DND-41 (cell line): ENCODE data around the gene KLHDC7A.

Source experiments
- ATAC-seq: fragments of 200-7000 bp; cut with Tn5 transposase; 3 replicates; pipeline ENCODE4 v1.9.1; 2021; ENCODE audit warnings: low read depth; ENCODE audit not compliant: insufficient read depth
- DNase-seq: peaks from one replicate; pipeline ENCODE4 v3.0.0-alpha.2; 2020
- H2AFZ ChIP-seq: 2 replicates; pipeline ENCODE4 v1.6.0; 2012; ENCODE audit warnings: low read depth, low read length
- H3K27ac ChIP-seq: 2 replicates; pipeline ENCODE4 v1.5.1; 2012; ENCODE audit warnings: low read length, inconsistent platforms
- H3K27me3 ChIP-seq: fragments of 200-600 bp; sonication (generic); 2 replicates; pipeline ENCODE4 v1.6.0; 2012; ENCODE audit warnings: low read length, mild to moderate bottlenecking, inconsistent platforms; ENCODE audit not compliant: insufficient read depth, poor library complexity
- H3K36me3 ChIP-seq: 2 replicates; pipeline ENCODE4 v1.5.1; 2012; ENCODE audit warnings: low read length, inconsistent platforms; ENCODE audit not compliant: insufficient read depth
- H3K4me1 ChIP-seq: 2 replicates; pipeline ENCODE4 v1.5.1; 2012; ENCODE audit warnings: mild to moderate bottlenecking, low read length; ENCODE audit not compliant: insufficient read depth
- H3K4me2 ChIP-seq: 2 replicates; pipeline ENCODE4 v1.6.0; 2012; ENCODE audit warnings: mild to moderate bottlenecking, moderate library complexity, low read length, inconsistent platforms; ENCODE audit not compliant: insufficient read depth
- H3K4me3 ChIP-seq, 2 experiments: fragments of 200-600 bp in 1 of 2; shearing (Covaris generic) in 1 of 2; 2 replicates each; pipeline ENCODE4 v1.5.1; 2012 to 2016; ENCODE audit warnings: inconsistent platforms in 2 of 2, low read length in 2 of 2, mild to moderate bottlenecking in 2 of 2, low read depth in 1 of 2, moderate library complexity in 1 of 2
- H3K79me2 ChIP-seq: 2 replicates; pipeline ENCODE4 v1.6.0; 2012; ENCODE audit warnings: low read length, inconsistent platforms; ENCODE audit not compliant: insufficient read depth
- H3K9ac ChIP-seq: 2 replicates; pipeline ENCODE4 v1.6.0; 2012; ENCODE audit warnings: low read depth, mild to moderate bottlenecking, inconsistent platforms, low read length, moderate library complexity
- H3K9me3 ChIP-seq: 2 replicates; pipeline ENCODE4 v1.5.1; 2012; ENCODE audit warnings: low read length, moderate library complexity, mild to moderate bottlenecking, inconsistent platforms; ENCODE audit not compliant: insufficient read depth, severe bottlenecking
- H4K20me1 ChIP-seq: 2 replicates; pipeline ENCODE4 v1.6.0; 2012; ENCODE audit warnings: low read length; ENCODE audit not compliant: insufficient read depth
- EZH2 ChIP-seq: IDR thresholded peaks from 3 replicates; pipeline ENCODE4 v1.6.1; 2012; ENCODE audit warnings: borderline replicate concordance, low read depth, mild to moderate bottlenecking, moderate library complexity, low read length, inconsistent platforms; ENCODE audit not compliant: severe bottlenecking
- TF ChIP-seq, protein P1 (sequence below): IDR thresholded peaks from 2 replicates; pipeline ENCODE4 v1.5.1; 2012; ENCODE audit warnings: borderline replicate concordance, low read length, moderate library complexity, mild to moderate bottlenecking; ENCODE audit not compliant: poor library complexity, severe bottlenecking; ENCODE audit errors: extremely low read depth

Gene KLHDC7A

DNA sequence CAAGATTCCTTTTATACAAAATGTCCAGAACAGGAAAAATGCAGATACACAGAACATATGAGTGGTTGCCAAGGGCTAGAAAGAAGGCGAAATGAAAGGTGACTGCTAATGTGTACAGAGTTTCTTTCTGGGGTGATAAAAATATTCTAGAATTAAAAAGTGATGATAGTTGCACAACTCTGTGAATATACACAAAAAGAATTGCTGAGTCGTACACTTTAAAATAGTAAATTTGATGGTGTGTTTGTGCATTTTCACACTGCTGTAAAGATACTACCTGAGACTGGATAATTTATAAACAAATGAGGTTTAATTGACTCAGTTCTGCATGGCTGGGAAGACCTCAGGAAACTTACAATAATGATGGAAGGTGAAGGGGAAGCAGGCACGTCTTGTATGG lies 23.9 kb downstream of the KLHDC7A start:
- Histone ChIP-seq H4K20me1 (no peaks in the 10 kb centered on the region), H3K9ac (no peak overlapping the region), H3K4me2 (no peak overlapping the region), H3K36me3 (no peaks in the 10 kb centered on the region), H3K79me2 (no peaks in the 10 kb centered on the region), H3K27ac (no peak overlapping the region), H3K9me3 (no peaks in the 10 kb centered on the region), H2AFZ (no peak overlapping the region), H3K27me3 (no peaks in the 10 kb centered on the region), H3K4me1 (no peaks in the 10 kb centered on the region), H3K4me3 (no peak overlapping the region)
- ATAC-seq (no peak), DNase-seq (no peak)
- TF ChIP-seq, protein P1, sequence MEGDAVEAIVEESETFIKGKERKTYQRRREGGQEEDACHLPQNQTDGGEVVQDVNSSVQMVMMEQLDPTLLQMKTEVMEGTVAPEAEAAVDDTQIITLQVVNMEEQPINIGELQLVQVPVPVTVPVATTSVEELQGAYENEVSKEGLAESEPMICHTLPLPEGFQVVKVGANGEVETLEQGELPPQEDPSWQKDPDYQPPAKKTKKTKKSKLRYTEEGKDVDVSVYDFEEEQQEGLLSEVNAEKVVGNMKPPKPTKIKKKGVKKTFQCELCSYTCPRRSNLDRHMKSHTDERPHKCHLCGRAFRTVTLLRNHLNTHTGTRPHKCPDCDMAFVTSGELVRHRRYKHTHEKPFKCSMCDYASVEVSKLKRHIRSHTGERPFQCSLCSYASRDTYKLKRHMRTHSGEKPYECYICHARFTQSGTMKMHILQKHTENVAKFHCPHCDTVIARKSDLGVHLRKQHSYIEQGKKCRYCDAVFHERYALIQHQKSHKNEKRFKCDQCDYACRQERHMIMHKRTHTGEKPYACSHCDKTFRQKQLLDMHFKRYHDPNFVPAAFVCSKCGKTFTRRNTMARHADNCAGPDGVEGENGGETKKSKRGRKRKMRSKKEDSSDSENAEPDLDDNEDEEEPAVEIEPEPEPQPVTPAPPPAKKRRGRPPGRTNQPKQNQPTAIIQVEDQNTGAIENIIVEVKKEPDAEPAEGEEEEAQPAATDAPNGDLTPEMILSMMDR: no peak
- TF ChIP-seq EZH2: no peak

DNA sequence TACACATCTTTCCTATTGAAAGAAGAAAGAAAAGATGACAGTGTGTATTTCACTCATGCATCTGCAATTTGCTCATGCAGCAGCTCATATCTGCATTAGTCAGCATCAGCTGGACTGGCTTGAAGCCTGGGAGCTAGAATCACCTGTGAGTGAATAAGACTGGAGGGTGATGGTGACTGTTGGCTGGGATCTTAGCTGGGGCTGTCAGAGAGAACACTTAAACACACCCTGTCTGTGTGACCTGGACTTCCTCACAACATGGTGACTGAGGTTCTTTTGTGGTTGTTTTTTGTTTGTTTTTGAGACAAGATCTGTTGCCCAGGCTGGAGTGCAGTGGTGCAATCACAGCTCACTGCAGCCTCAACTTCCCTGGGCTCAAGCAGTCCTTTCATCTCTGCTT lies 24.9 kb downstream of the KLHDC7A start:
- H3K4me2 ChIP-seq: no peak overlapping the region
- no peak for TF ChIP-seq EZH2
- TF ChIP-seq, protein P1: no peak
- no peak overlapping the region for H3K9ac ChIP-seq
- ATAC-seq (no peak), DNase-seq (no peak)
- H4K20me1 ChIP-seq: no peaks in the 10 kb centered on the region
- H3K79me2 ChIP-seq: no peaks in the 10 kb centered on the region
- no peak overlapping the region for H3K4me3 ChIP-seq
- no peak overlapping the region for H3K27ac ChIP-seq
- no peaks in the 10 kb centered on the region for H3K36me3 ChIP-seq
- H2AFZ ChIP-seq: no peak overlapping the region
- H3K4me1 ChIP-seq: no peaks in the 10 kb centered on the region
- H3K9me3 ChIP-seq: no peaks in the 10 kb centered on the region
- H3K27me3 ChIP-seq: no peaks in the 10 kb centered on the region

DNA sequence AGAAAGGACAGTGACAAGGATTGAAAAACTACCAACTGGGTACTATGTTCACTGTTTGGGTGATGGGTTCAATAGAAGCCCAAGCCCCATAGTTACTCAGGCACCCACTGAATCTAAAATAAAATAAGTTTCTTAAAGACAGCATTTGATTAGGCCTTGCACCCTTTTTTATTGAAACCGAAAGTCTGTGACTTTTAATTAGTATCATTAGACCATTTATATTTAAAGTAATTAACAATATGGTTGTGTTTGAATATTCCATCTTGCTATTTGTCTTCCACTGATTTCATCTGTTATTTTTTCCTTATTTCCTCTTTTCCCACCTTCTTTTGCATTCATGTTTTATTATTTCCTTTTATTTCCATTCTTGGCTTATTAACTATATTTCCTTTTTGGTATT lies 27.4 kb downstream of the KLHDC7A start:
- Histone ChIP-seq H3K79me2 (no peaks in the 10 kb centered on the region), H2AFZ (no peak overlapping the region), H3K4me2 (no peak overlapping the region), H4K20me1 (no peaks in the 10 kb centered on the region), H3K9me3 (no peaks in the 10 kb centered on the region), H3K27me3 (no peaks in the 10 kb centered on the region), H3K27ac (no peak overlapping the region), H3K4me1 (no peaks in the 10 kb centered on the region), H3K36me3 (no peaks in the 10 kb centered on the region), H3K9ac (no peak overlapping the region), H3K4me3 (no peak overlapping the region)
- ATAC-seq: no peak
- TF ChIP-seq, protein P1: no peak
- no peak for TF ChIP-seq EZH2
- no peak for DNase-seq

DNA sequence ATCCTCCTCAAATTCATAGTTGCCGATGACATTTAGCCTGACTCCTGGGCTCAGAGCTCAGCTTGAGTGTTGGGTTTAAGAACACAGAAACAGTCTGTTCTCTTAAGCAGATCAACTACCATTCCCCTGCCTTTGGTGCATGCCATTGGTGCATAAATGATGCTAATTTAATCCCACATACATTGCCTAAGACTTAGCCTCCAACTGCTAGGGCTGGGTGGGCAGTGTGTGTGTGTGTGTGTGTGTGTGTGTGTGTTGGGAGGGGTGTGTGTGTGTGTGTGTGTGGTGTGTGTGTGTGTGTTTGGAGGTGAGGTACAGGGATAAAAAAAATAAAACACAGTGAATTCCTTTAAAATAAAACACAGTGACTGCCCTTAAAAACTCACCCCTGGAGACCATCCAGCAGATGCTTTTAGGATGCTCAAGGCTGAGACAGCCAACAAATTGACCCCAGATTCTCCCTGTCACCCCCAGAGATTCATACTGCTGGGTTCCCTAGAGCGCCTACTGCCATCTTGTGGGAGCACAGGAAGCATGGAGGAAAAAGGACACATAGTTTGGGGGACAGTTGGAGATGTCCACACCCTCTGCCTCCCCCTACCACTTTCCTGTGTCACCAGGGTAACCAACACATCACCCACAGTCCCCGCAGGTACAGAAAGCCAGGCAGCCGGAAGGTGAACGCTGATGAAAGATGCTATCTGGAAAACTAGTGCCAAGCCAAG lies 30.6 kb downstream of the KLHDC7A start:
- no peak for DNase-seq
- no peak overlapping the region for H3K4me3 ChIP-seq
- no peak overlapping the region for H2AFZ ChIP-seq
- no peak for TF ChIP-seq EZH2
- TF ChIP-seq, protein P1: no peak
- ATAC-seq: no peak
- H3K9me3 ChIP-seq: peaks cover 6% of the 10 kb centered on the region
- no peaks in the 10 kb centered on the region for H3K4me1 ChIP-seq
- no peak overlapping the region for H3K9ac ChIP-seq
- H3K27me3 ChIP-seq: no peaks in the 10 kb centered on the region
- no peak overlapping the region for H3K4me2 ChIP-seq
- no peaks in the 10 kb centered on the region for H3K36me3 ChIP-seq
- no peak overlapping the region for H3K27ac ChIP-seq
- no peaks in the 10 kb centered on the region for H3K79me2 ChIP-seq
- H4K20me1 ChIP-seq: no peaks in the 10 kb centered on the region
